Measurements from ENCODE around the gene DNAJC15. TPM values are rescaled to one million over a fixed set of nuclear protein-coding genes. Genes with fewer than 3 reads are reported as not detected.

DNAJC15 gene
- total and polyA plus RNA-seq, 2 of the 8 experiments (the other 6 are each of a cell fraction or from before 2014, with no cell fraction given), result 5.8 to 20.8 TPM

- TF ChIP-seq CHD7 (IDR thresholded peaks at IDR 0.05; ENCODE audit: insufficient replicate concordance, low read length) (no peak), CTCF (IDR thresholded peaks at IDR 0.05; ENCODE audit: control extremely low read depth in 1 of 3, insufficient read depth in 1 of 3, low read depth in 1 of 3, low read length in 3 of 3) (no peak), EZH2 (IDR thresholded peaks at IDR 0.05; ENCODE audit: low read depth, low read length, severe bottlenecking) (no peak), ZNF274 (IDR thresholded peaks at IDR 0.05; ENCODE audit: borderline replicate concordance, extremely low read depth, low read length) (no peak), JUN (IDR thresholded peaks at IDR 0.05; ENCODE audit: low read depth, low read length) (no peak), BCL11A (IDR thresholded peaks at IDR 0.05; ENCODE audit: low read depth in 2 of 2, low read length in 2 of 2) (no peak), ASH2L (IDR thresholded peaks at IDR 0.05; ENCODE audit: low read length) (no peak), CREB1 (IDR thresholded peaks at IDR 0.05) (no peak), SIN3A (conservative IDR thresholded peaks at IDR 0.05 in 1 of 2, IDR thresholded peaks at IDR 0.05 in 1 of 2; ENCODE audit: low read depth in 1 of 2, low read length in 2 of 2) (no peak)
Measured at GRCh38 chr13:43086181-43086580, 62.8 kb downstream of the DNAJC15 start (continued).
